PC-3 (cell line): ENCODE data around the gene TMEM45B.

Experiments
- EZH2 ChIP-seq: fragments of 300-600 bp; sonication (generic); IDR thresholded peaks from one replicate; pipeline ENCODE4 v1.6.1; 2017; ENCODE audit warnings: antibody characterized with exemption, mild to moderate bottlenecking, low read length; ENCODE audit not compliant: unreplicated experiment
- EZH2phosphoT487 ChIP-seq: fragments of 300-600 bp; sonication (generic); IDR thresholded peaks from 2 replicates; pipeline ENCODE4 v1.6.1; 2018; ENCODE audit warnings: mild to moderate bottlenecking, antibody characterized with exemption, low read length, borderline replicate concordance
- TF ChIP-seq, protein P1 (sequence below): fragments of 300-600 bp; sonication (generic); conservative IDR thresholded peaks from 2 replicates; pipeline ENCODE4 v1.5.1; 2017; ENCODE audit warnings: antibody characterized with exemption, low read depth, mild to moderate bottlenecking, low read length

DNA sequence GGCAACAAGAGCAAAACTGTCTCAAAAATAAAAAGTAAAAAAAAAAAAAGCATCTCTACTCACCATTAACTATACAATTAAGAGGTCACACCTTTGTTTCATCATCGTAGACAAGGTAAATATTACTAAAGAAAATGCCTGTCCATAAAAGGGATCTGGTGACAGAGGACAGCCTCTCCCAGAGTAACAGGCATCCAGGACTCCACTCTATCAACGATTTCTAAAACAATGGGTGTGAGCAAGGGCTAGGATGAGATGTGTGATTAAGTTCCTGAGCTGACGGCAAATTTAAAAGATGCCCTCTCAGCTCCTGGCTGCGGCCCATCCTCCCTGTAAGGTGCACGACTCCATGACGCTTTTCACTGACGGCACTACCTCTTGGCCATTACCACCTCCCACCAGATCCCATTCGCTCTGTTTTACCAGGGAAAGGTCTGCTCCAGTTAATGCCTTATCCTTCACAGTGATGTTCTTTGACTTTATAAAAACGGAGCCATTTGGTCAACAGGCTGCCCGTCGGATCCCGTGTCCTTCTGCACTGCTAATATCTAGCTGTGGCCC, 2.3 kb upstream of the TMEM45B start:
- TF ChIP-seq, protein P1, sequence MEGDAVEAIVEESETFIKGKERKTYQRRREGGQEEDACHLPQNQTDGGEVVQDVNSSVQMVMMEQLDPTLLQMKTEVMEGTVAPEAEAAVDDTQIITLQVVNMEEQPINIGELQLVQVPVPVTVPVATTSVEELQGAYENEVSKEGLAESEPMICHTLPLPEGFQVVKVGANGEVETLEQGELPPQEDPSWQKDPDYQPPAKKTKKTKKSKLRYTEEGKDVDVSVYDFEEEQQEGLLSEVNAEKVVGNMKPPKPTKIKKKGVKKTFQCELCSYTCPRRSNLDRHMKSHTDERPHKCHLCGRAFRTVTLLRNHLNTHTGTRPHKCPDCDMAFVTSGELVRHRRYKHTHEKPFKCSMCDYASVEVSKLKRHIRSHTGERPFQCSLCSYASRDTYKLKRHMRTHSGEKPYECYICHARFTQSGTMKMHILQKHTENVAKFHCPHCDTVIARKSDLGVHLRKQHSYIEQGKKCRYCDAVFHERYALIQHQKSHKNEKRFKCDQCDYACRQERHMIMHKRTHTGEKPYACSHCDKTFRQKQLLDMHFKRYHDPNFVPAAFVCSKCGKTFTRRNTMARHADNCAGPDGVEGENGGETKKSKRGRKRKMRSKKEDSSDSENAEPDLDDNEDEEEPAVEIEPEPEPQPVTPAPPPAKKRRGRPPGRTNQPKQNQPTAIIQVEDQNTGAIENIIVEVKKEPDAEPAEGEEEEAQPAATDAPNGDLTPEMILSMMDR: no peak
- TF ChIP-seq EZH2 (no peak), EZH2phosphoT487 (no peak)
